NK-92 treated with Interleukin-12 subunit alpha and Interleukin-12 subunit beta, amount 100 ng/mL, for 24 hours (cell line): ENCODE data around the gene LHFPL3.
"Not testable (repeated sequence)": the region's sequence is repeated elsewhere in the genome, so short reads cannot be mapped to it uniquely, and the experiment has no call there.

Source experiments
- DNase-seq: peaks from one replicate; lab custom pipeline; 2025; lab: John Stamatoyannopoulos, UW

Gene LHFPL3

DNA sequence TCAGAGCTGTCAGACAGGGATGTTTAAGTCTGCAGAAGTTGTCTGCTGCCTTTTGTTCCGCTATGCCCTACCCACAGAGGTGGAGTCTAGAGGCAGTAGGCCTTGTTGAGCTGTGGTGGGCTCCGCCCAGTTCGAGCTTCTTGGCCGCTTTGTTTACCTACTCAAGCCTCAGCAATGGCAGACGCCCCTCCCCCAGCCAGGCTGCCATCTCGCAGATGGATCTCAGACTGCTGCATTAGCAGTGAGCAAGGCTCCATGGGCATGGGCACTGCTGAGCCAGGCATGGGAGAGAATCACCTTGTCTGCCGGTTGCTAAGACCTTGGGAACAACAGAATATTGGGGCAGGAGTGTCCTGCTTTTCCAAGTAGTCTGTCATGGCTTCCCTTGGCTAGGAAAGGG, 267.2 kb downstream of the LHFPL3 start:
- DNase-seq: not testable (repeated sequence)

DNA sequence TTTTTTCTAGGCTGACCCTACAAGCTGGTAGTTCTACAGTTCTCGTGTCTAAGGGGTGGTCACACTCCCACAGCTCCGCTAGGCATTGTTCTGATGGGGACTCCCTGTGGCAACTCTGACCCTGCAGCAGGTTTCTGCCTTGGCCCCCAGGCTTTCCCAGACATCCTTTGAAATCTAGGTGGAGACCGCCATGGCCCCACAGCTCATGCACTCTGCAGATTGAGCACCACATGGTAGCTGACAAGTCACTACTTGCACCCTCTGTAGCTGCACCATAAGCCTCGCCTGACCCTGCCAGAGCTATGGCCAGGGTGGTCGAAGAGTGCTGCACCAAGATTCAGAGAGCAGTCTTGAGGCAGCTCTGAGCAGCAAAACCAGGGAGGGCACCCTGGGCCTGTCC, 275.6 kb downstream of the LHFPL3 start:
- DNase-seq: no peak

DNA sequence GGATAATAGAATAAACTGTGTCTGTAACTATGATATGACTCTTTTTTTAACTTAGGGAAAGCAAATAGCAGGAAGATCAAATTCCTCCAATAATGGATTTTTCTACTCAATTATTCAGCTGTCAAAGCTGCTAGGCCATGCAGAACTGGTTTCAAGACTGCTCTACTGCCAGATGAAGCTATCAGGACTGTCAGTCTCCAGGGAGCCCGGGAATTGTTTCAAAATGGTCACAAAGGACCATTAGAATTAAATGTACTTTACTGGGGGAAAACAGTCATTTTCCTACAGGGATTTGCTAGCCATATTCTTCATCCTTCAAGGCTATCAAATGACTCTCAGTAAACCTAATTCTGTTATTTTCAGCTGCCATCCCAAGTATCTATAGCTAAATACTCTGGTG, 276.3 kb downstream of the LHFPL3 start:
- no peak for DNase-seq

DNA sequence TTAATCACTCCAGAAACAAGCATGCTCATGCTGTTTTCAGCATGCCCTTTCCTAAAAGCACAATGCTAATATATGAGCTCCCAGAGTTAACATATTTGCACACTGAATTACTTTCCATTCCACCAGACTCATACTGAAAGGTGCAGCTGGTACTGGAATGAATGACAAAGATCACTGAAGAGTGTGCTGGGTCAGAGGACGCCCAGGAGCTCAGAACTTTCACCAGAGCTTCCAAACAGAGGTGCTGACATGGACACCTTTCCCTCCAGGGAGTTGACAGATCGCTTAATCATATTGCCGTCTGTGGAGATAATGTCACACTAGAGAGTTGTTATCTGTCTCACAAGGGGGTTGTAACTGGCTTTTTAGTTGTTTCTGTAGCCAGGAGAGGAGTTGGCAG, 292.9 kb downstream of the LHFPL3 start:
- DNase-seq: no peak

DNA sequence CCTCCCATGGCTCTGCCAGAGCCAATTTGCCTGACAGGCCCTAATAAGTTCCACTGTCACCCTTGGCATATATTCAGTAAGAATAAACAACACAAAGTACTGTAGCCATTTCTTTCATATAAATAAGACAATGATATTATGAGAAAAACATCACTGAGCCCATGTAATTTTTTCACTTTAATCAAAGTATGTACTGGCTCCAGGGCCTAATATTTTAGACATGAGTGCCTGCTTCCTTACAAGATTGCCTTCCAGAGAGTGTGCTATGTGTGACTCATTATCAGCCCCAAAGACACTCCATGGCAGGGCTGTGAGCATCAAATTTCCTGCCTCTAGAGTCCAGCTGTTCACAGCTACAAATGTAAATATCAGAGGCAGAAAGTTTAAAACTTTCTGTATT, 297.6 kb downstream of the LHFPL3 start:
- no peak for DNase-seq

DNA sequence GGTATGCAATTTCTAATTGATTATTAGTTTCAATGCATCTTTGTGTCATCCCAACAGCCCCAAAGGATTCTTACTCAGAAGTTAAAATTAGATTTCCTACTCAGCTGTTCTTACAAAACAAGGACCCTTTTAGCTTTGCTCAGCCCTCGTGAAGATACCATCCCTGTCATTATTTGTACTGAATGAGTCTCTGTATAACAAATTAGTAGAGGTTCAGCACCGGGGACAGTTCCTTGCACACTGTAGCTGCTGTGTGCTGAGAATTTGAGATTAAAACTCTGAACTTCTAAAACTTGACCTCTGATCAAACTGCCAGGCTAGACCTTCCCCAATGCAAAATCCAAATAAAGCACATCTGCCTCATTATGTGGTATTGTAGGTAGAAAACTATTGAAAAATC, 299.1 kb downstream of the LHFPL3 start:
- no peak for DNase-seq

DNA sequence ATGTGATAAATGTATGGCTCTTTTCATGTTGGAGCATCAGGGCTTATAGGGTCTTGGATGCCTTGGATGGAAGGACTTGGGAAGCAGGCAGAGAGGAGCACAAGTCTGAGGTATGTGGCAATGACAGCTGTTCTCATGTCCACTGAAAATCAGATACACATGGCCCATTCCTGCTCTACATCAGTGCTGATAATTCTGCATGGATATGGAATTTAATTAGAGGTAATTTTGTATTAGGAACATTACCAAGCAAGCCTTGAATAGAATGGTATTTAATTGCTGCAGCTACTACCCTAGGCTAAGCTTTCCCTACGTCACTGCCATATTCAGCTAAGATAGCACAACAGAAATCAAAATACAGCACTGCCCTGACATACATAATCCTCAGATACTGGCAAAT, 299.6 kb downstream of the LHFPL3 start:
- DNase-seq: no peak

DNA sequence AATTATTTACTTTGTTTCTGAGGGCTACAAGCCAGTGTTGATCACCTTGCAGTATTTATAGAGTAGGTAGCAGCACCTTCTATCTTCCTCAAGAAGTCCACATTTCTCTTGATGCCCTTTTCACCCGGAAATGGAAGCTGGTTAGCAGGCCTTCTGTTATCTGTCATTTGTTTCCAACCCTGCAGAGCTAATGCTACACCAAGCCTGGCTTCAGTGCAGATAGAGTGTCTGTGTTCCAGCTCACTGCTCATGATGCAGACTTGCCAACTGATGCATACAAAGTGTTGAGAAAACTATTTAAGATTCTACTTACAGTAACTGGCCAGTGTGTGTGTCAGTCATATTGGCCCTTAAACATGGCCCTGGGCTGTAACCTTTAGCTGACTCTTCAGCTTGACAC, 301.0 kb downstream of the LHFPL3 start:
- DNase-seq: no peak

DNA sequence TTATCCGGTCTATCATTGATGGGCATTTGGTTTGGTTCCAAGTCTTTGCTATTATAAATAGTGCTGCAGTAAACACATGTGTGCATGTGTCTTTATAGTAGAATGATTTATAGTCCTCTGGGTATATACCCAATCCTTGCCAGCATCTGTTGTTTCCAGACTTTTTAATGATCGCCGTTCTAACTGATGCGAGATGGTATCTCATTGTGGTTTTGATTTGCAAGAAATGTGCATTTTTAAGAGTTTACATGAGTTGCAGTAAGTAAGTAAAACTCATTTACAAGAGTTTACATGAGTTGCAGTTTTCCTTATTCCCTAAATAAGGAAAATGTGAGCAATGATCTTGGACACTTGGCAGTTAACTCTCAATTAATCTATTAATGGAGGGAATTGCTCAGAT, 312.1 kb downstream of the LHFPL3 start:
- no peak for DNase-seq

DNA sequence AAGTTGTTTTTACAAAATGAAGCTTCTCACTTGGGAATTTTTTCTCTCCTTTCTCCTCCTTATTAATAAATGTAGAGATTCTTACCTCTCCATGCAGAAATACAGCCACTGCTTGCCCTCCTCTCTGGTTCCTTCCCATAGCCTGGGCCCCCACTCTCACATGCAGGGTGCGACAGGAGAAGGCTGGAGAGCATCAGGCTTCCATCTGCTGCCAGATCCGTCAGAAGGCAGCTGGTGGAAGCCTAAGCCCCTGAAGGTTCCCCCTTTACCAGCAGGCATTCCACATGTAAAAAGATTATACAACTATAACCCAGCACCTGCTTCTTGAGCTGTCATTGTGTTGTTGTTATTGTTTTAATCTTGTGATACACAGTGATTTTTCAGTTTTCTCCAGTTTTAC, 314.2 kb downstream of the LHFPL3 start:
- DNase-seq: no peak

DNA sequence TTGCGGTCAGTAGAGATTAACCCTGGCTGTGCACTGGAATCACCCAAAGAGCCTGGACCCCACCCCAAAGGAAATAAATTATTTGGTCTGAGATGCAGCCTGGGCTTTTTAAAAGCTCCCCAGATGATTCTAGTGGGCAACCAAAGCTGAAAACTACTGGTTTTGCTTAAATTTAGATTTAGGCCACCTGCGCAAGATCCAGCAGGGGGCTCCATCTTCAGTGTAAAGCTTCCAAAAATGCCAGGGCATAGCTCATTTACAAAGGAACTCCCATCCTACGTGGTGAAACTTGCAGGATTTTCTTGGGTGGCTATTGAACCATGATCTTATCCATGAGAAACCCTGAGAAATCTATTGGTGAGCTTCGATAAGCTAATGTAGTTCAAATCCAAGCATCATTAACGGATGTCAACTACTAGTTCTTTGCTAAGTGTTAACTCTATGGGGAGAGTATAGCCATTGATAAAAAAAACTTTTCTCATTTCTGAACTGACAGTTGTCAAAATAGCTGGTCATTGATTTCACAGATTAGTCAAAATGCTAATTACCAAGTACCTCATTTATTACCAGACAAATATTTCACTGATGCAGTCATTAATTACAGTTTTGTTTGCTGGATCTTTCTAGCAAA, 315.3 kb downstream of the LHFPL3 start:
- DNase-seq: no peak

DNA sequence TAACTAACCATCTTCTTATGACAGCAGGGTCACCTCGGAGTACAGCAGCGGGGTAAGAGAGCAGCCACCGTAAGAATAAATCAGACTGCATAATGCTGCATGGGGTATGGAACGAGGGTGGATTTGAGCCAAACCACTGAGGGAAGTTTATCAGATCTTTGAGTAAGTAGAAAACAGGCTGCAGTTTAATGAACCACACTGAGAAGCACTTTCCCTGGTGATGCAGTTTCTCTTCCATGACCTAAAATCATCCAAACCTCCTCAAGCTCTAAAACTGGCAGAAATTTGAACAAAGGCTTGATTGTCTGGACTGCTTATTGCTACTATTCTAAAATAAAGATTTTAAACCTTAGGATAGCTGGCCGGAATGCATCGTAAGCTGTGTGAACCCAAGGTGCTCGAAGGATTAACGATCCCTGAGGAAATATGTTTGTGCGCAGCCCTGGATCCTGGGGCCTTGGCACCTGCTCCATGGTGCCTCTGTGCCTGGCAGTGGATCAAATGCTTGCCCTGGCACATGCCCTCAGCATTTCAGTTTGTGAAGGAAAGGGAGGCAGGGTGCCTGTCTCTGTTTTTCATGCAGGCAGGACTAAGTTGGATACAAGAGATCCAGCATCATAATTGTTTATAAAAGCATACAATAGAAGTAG, 322.7 kb downstream of the LHFPL3 start:
- DNase-seq: no peak

DNA sequence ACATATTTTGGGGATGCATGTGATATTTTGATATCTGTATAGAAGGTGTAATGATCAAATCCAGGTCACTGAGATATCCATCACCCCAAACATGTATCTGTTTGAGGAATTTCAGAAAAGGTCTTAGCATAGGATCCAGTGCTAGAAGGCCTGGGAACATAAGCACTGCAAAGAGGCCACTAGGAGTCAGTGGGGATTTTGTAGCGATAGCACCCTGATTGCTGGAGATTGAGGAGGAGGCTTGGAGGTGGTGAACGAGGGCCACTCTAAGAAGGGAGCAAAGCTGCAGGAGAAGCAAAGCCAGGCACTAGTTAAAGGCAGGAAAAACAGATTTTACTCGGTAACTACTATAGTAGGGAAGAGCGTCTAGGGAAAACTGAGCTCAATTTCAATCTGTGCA, 324.0 kb downstream of the LHFPL3 start:
- DNase-seq: no peak

DNA sequence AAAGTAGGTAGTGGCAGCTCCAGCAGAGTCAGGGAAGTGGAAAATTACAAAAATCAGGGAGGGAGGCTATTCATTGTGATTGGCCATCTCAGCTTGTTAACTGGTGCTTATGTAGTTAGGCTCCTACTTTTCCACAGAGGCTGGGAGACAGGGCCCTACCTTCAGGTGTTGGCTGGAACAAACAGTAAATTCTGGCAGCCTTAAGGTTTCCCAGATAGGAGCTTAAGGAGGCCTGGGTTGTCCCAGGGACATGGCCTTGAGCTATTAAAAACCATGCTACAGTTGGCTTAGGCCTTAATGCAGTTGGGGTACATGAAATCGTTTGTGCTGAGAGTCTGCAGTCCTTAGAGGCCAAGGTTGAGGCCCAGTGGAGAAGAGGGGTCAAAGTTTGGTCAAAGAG, 324.5 kb downstream of the LHFPL3 start:
- DNase-seq: no peak

DNA sequence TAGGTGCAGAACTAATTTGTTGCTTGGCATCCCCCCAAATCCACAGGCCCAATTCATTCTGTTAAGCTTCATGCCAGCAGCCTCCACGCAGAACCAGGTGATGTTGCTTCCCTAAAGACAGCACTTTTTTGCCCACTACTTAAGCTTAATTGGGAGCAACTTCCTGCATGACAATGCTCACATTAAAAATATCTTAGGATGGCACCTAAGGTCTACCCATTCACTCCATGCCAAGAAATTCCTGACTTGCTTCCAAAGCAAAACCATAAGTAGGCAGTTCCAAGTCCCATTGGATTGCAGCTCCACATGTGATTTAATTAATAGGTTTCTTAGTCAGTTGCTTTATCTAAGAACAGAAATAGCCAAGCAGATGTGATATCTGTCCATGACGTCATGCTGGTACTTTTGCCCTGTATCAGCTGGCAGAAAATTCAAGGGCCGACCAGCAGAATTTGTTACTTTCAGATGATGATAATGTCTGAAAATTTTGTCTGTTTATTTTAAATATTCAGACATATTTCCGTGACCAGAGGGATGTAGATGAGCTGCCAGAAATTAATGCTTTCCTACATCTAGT, 325.5 kb downstream of the LHFPL3 start:
- DNase-seq: no peak

DNA sequence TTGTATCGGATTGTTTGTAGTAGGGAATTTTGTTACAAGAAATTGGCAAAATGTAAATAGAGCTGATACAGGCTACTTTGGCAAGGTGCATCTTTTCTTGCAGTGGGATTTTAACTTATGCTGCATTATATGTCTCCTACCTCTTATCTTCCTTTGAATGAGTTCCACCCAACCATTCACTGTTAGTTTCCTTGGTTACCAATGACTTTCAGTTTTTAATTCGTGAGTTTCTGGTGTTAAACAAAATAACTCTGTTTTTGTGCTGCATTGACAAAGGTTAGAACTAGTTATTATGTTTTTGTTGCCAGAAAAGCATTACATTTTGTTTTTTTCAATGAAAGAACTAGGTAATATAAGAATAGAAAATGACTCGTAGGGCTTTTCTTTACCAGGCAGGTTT, 327.2 kb downstream of the LHFPL3 start:
- DNase-seq: no peak

DNA sequence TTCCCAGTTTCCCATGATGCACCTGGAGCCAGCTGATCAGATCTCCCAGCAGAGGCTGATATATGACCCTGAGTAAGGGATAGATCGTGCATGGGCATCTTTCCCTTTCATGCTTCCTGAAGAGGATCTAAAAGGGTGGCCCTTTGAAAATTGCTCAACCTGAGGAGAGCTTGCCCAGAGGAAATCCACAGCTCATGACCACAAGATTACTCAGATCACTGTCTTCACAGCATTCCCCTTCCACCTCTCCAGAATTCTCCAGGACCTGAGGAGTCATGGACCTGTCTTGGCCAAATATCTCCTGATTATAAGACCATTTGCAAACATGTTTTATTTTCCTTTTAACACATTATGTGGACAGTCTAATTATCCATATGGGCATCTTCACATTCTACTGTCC, 328.1 kb downstream of the LHFPL3 start:
- no peak for DNase-seq

DNA sequence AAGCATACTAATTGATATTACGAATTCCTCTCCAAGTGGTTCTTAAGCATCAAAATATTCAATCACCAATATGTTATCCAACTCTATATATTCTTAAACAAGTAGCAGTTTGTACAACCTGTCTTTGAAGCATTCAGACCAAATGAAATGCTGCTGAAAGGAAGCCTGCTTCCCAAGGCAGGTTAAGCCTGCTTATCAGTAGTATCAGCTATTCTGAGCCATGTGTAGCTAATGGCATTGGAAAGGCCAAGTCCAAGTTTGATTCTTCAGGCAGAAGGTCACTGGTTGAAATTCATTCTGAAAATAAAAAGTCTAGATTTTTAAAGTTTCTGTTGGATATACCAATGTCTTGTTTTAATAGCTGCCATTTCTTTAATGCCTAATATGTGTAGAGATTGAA, 328.7 kb downstream of the LHFPL3 start:
- no peak for DNase-seq

DNA sequence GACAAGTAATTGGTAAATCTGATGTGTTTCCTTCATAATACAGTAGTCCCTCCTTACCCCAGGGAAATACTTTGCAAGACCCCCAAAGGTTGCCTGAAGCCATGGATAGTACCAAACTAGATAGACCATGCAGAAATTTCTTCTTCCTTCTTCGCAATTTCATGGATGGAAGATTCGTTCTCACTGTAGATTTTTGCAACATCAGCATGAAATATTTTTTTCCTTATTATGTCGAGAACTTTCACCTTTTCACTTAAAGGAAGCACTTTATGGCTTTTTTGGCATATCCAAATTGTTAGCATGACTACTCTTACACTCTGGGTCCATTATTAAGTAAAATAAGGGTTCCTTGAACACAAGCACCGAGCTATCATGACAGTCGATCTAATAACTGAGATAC, 333.2 kb downstream of the LHFPL3 start:
- DNase-seq: no peak

DNA sequence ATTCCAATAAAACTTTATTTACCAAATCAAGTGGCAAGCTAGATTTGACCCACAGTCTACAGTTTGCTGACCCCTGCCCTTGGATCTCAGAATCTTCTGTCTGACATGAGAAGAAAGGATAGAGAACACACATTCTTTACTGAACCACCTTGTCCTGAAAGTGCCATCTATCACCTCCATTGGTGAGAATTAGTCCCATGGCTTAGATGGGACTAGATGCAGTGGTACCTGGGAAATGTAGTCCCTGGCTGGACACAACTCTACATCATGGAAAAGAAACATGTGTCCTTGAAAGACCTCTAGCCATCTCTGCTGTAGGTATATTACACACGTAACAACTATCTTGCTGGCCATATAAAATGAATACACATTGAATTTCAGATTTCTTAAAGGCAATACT, 336.2 kb downstream of the LHFPL3 start:
- no peak for DNase-seq

DNA sequence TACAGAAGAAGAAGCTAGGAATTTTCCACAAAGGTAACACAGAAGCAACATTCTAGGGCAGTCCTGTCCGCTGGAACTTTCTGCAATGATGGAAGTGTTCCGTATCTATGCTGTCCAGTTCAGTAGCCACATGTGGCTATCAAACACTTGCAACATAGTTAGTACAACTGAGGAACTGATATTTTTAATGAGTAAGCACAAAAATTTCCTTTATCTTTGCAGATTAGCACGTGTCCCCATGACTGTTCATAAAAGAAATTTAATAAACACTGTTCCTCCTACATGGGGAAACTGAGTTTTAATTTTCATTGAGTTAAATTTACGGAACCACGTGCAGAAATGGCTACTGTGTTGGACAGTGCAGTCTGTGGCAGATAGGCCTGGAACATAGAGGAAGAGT, 349.2 kb downstream of the LHFPL3 start:
- DNase-seq: no peak

DNA sequence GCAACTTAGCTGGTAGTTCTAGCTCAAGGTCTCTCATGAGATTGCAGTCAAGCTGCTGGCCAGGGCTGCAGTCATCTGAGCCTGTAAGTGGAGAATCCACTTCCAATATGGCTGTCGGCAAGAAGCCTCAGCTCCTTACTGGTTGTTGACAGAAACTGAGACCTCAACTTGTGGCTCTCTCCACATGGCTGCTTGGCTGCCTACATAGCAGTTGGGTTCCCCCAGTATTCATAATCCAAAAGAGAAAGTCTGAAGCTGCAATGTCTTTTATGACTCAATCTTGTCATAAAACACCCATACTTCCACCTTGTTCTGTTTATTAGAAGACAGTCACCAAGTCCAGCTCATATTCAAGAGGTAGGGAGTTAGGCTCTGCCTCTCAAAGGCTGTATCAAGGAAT, 350.7 kb downstream of the LHFPL3 start:
- DNase-seq: no peak

DNA sequence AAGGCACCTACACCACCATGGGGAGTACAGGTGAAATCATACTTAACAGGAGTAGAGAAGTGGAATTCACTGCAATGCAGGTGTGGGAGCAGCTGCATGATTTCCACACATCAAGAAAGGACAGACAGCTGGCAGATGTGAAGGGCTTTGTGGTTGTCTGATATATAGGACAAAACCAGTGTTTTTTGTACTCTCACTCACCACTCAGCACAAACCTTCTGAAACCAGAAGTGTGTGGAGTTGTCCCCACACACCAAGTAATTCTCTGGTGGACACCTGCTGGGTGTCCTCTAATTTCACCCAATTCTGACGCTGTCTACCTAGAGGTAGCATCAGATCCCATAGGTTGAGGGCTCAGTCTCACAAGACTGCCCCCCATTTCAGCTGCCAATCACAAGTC, 357.9 kb downstream of the LHFPL3 start:
- DNase-seq: no peak

DNA sequence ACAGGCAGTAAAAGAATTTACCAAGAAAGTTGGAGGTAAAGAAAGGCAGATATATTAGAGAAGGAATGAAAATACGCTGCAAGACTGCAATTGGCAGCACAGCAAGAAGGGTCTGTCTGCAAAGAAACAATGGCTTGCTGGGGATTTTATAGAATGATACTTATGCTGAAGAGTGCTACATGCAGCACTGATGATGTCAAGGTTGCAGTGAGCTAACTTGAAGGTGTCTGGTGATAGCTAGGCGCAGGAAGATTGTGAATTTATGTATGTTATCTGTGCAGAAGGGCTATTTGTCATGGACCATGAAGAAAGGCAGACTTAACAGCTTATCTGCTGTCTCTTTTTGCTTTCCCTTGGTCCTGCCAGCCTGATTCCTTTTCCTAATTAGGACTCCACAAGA, 366.3 kb downstream of the LHFPL3 start:
- no peak for DNase-seq
